Ishikawa (cell line): ENCODE results near the gene TXNDC16.

Experiments used
- MAX ChIP-seq: IDR thresholded peaks from 2 replicates; pipeline ENCODE4 v1.6.1; 2012
- REST ChIP-seq: IDR thresholded peaks from 2 replicates; pipeline ENCODE4 v1.6.1; 2012; ENCODE audit warnings: low read depth, mild to moderate bottlenecking
- TAF1 ChIP-seq: IDR thresholded peaks from 2 replicates; pipeline ENCODE4 v1.6.1; 2012; ENCODE audit warnings: low read depth, mild to moderate bottlenecking
- USF1 ChIP-seq: IDR thresholded peaks from 2 replicates; pipeline ENCODE4 v1.6.1; 2012

- no peak for TF ChIP-seq REST
- TF ChIP-seq MAX, result no peak
- TF ChIP-seq TAF1, result no peak
- TF ChIP-seq USF1, result no peak
Observed at GRCh38 chr14:52430474-52430873, 121.8 kb downstream of the TXNDC16 start.
